Measurements from ENCODE around the gene ZDBF2. TPM values are rescaled to one million over a fixed set of nuclear protein-coding genes. Genes with fewer than 3 reads are reported as not detected.

Gene ZDBF2
- total and polyA plus RNA-seq, 2 donors (not counting 1 experiment from before 2014, with no cell fraction given) = 1.8 to 16.5 TPM

DNA sequence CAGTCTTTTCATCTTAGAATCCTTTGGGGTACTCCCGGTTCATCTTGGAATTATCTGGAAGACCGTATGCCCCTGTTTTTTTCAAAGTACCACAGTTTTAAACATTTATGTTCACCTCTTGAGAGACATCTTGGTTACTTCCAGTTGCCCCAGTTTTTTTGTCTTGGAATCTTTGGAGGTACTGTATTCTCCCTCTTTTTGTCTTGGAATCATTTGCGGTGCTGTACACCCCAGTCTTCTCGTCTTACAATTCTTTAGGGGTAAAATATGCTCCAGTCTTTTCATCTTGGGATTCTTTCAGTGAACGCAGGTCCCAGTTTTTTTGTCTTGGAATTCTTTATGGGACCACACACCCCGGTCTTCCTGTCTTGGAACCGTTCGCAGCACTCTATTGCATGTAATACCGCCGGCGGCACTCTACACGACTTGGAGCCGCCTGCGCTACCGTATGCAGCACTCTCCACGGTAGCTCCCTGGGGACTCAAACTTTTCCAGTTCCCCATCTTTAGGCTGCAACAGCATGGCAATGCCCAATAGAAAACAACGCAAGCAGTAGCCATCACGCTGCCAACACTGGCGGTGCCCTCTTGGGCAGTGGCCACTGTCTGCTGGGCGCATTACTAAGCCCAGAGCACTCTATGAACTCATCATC is 21.2 kb upstream of the ZDBF2 start:
- H3K79me2 ChIP-seq (ENCODE audit: control insufficient read depth, insufficient read depth, low read length) = no peaks in the 10 kb centered on the region
- H3K4me1 ChIP-seq (ENCODE audit: control insufficient read depth in 2 of 2, insufficient read depth in 2 of 2, low read length in 2 of 2) = peaks cover 0 to 12% of the 10 kb centered on the region in 2 donors
- H3K27ac ChIP-seq (ENCODE audit: low read length in 2 of 2) = no peak overlapping the region
- Mint-ChIP-seq H3K9me3 (ENCODE audit: insufficient read depth) (no peaks in the 10 kb centered on the region), H3K4me1 (peaks cover 12% of the 10 kb centered on the region), H3K27ac (no peak overlapping the region), H3K27me3 (peaks cover 53% of the 10 kb centered on the region), H3K4me3 (no peak overlapping the region)
- DNase-seq = no peak
- no peaks in the 10 kb centered on the region for H3K36me3 ChIP-seq (replicated peaks in 1 of 2; ENCODE audit: control extremely low read depth in 1 of 2, control insufficient read depth in 1 of 2, extremely low read depth in 1 of 2, insufficient read depth in 2 of 2, low read length in 1 of 2)
- H4K20me1 ChIP-seq (ENCODE audit: control insufficient read depth, insufficient read depth, low read length, poor library complexity, severe bottlenecking) = no peaks in the 10 kb centered on the region
- H2AFZ ChIP-seq (ENCODE audit: insufficient read depth, low read depth, low read length, poor library complexity, severe bottlenecking) = no peak overlapping the region
- ChIA-PET CTCF (no interaction called here), POLR2A (no interaction called here)
- WGBS (ENCODE audit: insufficient coverage) = 52% methylated on average over 16 of the region's 20 CpGs
- peaks cover 0 to 67% (median 39%) of the 10 kb centered on the region in 4 experiments for H3K27me3 ChIP-seq (replicated peaks in 1 of 4; ENCODE audit: control extremely low read depth in 1 of 4, control insufficient read depth in 3 of 4, insufficient read depth in 4 of 4, low read length in 3 of 4)
- no peak for ATAC-seq (ENCODE audit: low read depth)
- H3K9me3 ChIP-seq (ENCODE audit: control extremely low read depth in 1 of 3, control insufficient read depth in 2 of 3, insufficient read depth in 1 of 3, low read length in 2 of 3) = peaks cover 3 to 36% (median 3%) of the 10 kb centered on the region in 3 donors
- no peak overlapping the region for H3K9ac ChIP-seq (ENCODE audit: low read length)
- intact Hi-C loops (cut with micrococcal nuclease) = no loop called here
- H3K4me3 ChIP-seq (ENCODE audit: control extremely low read depth in 1 of 5, extremely low read depth in 1 of 5, insufficient read depth in 1 of 5, low read depth in 2 of 5, low read length in 4 of 5) = no peak overlapping the region
- no peak overlapping the region for H3K4me2 ChIP-seq (replicated peaks; ENCODE audit: low read depth, low read length, poor library complexity, severe bottlenecking)
- no peak for TF ChIP-seq EZH2 (IDR thresholded peaks at IDR 0.05; ENCODE audit: borderline replicate concordance, insufficient read depth, low read depth, low read length, poor library complexity, severe bottlenecking)
- TF ChIP-seq, protein P1, sequence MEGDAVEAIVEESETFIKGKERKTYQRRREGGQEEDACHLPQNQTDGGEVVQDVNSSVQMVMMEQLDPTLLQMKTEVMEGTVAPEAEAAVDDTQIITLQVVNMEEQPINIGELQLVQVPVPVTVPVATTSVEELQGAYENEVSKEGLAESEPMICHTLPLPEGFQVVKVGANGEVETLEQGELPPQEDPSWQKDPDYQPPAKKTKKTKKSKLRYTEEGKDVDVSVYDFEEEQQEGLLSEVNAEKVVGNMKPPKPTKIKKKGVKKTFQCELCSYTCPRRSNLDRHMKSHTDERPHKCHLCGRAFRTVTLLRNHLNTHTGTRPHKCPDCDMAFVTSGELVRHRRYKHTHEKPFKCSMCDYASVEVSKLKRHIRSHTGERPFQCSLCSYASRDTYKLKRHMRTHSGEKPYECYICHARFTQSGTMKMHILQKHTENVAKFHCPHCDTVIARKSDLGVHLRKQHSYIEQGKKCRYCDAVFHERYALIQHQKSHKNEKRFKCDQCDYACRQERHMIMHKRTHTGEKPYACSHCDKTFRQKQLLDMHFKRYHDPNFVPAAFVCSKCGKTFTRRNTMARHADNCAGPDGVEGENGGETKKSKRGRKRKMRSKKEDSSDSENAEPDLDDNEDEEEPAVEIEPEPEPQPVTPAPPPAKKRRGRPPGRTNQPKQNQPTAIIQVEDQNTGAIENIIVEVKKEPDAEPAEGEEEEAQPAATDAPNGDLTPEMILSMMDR (IDR thresholded peaks at IDR 0.05) = no peak

DNA sequence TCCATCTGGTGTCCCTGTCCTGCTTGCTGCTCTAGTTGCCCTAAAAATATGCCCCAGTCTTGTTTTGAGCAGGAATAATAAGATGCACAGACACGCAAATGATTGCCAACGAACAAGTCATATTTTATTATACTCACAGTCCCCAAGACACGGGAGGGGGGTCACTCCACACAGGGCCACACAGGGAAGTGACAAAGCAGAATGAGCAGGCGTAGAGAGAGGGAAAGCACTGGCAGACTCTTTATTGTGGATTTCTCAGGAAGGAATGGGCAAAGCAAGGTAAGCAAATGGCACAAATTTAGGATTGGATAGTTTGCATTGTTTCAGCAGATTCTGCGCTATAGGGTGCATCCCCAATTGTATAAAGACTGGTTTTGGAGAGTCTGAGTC is 20.7 kb upstream of the ZDBF2 start:
- POLR2A ChIA-PET = no interaction called here
- H3K27ac Mint-ChIP-seq = no peak overlapping the region

More for the DNA sequence above, 20.7 kb upstream of the ZDBF2 start:
- DNase-seq (no peak), ATAC-seq (ENCODE audit: low read depth) (no peak)
- Histone ChIP-seq H3K4me1 (ENCODE audit: control insufficient read depth in 2 of 2, insufficient read depth in 2 of 2, low read length in 2 of 2) (peaks cover 0 to 12% of the 10 kb centered on the region in 2 donors), H3K36me3 (replicated peaks in 1 of 2; ENCODE audit: control extremely low read depth in 1 of 2, control insufficient read depth in 1 of 2, extremely low read depth in 1 of 2, insufficient read depth in 2 of 2, low read length in 1 of 2) (no peaks in the 10 kb centered on the region), H3K79me2 (ENCODE audit: control insufficient read depth, insufficient read depth, low read length) (no peaks in the 10 kb centered on the region), H3K27me3 (replicated peaks in 1 of 4; ENCODE audit: control extremely low read depth in 1 of 4, control insufficient read depth in 3 of 4, insufficient read depth in 4 of 4, low read length in 3 of 4) (peaks cover 0 to 68% (median 39%) of the 10 kb centered on the region in 4 experiments), H3K9me3 (ENCODE audit: control extremely low read depth in 1 of 3, control insufficient read depth in 2 of 3, insufficient read depth in 1 of 3, low read length in 2 of 3) (peaks cover 3 to 36% (median 3%) of the 10 kb centered on the region in 3 donors), H3K4me3 (ENCODE audit: control extremely low read depth in 1 of 5, extremely low read depth in 1 of 5, insufficient read depth in 1 of 5, low read depth in 2 of 5, low read length in 4 of 5) (no peak overlapping the region), H3K9ac (ENCODE audit: low read length) (no peak overlapping the region), H3K4me2 (replicated peaks; ENCODE audit: low read depth, low read length, poor library complexity, severe bottlenecking) (no peak overlapping the region), H2AFZ (ENCODE audit: insufficient read depth, low read depth, low read length, poor library complexity, severe bottlenecking) (no peak overlapping the region), H3K27ac (ENCODE audit: low read length in 2 of 2) (no peak overlapping the region), H4K20me1 (ENCODE audit: control insufficient read depth, insufficient read depth, low read length, poor library complexity, severe bottlenecking) (no peaks in the 10 kb centered on the region)
- TF ChIP-seq, protein P1 (IDR thresholded peaks at IDR 0.05) = no peak
- no peak for TF ChIP-seq EZH2 (IDR thresholded peaks at IDR 0.05; ENCODE audit: borderline replicate concordance, insufficient read depth, low read depth, low read length, poor library complexity, severe bottlenecking)
- no peaks in the 10 kb centered on the region for H3K9me3 Mint-ChIP-seq (ENCODE audit: insufficient read depth)
- CTCF ChIA-PET = no interaction called here
- peaks cover 12% of the 10 kb centered on the region for H3K4me1 Mint-ChIP-seq
- H3K27me3 Mint-ChIP-seq = peaks cover 53% of the 10 kb centered on the region
- 11% methylated on average over 1 of the region's 5 CpGs for WGBS (ENCODE audit: insufficient coverage)
- H3K4me3 Mint-ChIP-seq = no peak overlapping the region
- intact Hi-C loops (cut with micrococcal nuclease) = no loop called here

Data from B cell (primary cell).